Measurements from ENCODE around the gene TXNDC11. TPM values are rescaled to one million over a fixed set of nuclear protein-coding genes. Genes with fewer than 3 reads are reported as not detected.

Gene TXNDC11
- total and polyA plus RNA-seq, 9 of the 15 experiments (the other 6 are each of a cell fraction or from before 2014, with no cell fraction given): 0.66 to 32.6 (median 26.2) TPM

DNA sequence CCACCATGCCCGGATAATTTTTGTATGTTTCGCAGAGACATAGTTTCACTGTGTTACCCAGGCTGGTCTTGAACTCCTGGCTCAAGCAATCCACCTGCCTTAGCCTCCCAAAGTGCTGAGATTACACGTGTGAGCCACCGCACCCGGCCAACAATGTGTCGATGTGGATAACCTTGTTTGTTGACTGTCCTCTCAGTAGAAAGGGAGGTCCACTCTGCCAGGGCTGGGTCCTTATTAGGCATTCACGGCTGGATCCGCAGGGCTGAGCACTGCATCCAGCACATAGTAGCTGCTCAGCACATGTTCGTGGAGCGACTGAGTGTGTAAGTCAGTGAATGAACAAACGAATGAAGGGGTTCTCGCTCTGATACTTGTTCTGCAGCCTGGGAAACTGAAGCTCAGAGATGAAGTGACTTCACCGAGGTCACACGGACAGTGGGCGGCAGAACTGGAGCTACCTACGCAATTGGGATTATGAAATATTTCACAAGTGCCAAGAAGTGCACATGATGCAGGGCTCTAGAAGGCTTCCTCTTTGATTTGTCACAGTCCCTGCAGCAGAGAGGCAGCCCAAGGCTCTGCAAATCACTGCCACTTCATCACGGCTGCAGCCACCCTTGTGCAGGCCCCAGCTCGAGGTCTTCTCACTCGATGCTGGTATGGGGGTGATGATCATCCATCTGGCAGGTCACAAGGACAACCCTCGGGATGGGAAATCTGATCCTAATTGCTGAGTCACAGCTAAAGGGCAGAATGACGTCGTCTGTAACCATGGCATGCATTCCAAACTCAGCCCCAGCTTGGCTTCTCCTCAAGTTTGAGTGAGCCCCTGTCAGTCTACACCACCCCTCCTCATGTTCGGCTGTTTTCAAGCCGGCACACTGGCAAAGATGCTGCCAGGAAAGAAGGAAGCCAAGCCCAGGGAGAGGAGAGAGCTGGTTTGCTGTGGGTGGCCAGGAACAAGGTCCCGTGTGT, 102.4 kb downstream of the TXNDC11 start (continued):
- TF ChIP-seq NR2C2 (CRISPR knock-in tag; IDR thresholded peaks at IDR 0.05) (no peak), NR2C2 (tag; IDR thresholded peaks at IDR 0.05) (peak; percentile 47; the same call in 1 of the 2 replicates), ILK (tag; IDR thresholded peaks at IDR 0.05; ENCODE audit: borderline replicate concordance, low read depth) (no peak), TAF7 (tag; IDR thresholded peaks at IDR 0.05) (no peak), MAFK (IDR thresholded peaks at IDR 0.05; ENCODE audit: low read length) (peak; percentile 76), CC2D1A (IDR thresholded peaks at IDR 0.05) (no peak), TAF1 (IDR thresholded peaks at IDR 0.05; ENCODE audit: control insufficient read depth, extremely low read depth, insufficient read depth, low read length, severe bottlenecking) (no peak), RFX5 (IDR thresholded peaks at IDR 0.05; ENCODE audit: low read depth, low read length) (peak; percentile 57; the same call in 1 of the 2 replicates), ESRRA (IDR thresholded peaks at IDR 0.05; ENCODE audit: borderline replicate concordance, low read depth) (0 out of 2 replicates have a peak, but pooled peaks have one; percentile 37), RBM34 (IDR thresholded peaks at IDR 0.05; ENCODE audit: borderline replicate concordance, insufficient read depth, low read length) (no peak), SOX6 (IDR thresholded peaks at IDR 0.05) (0 out of 2 replicates have a peak, but pooled peaks have one; percentile 6), ATF7 (IDR thresholded peaks at IDR 0.05) (peak; percentile 93), PYGO2 (tag; IDR thresholded peaks at IDR 0.05) (peak; percentile 14; the same call in 1 of the 2 replicates), MEIS2 (IDR thresholded peaks at IDR 0.05; ENCODE audit: partially characterized antibody) (peak; percentile 45), MAFF (IDR thresholded peaks at IDR 0.05; ENCODE audit: low read length) (peak; percentile 61; the same call in 1 of the 2 replicates), GTF2F1 (IDR thresholded peaks at IDR 0.05; ENCODE audit: low read depth, low read length) (no peak), TRIM24 (IDR thresholded peaks at IDR 0.05) (peak in 1 of 2 experiments; percentile 33; a peak in 2 of 4 replicates), ZKSCAN1 (IDR thresholded peaks at IDR 0.05; ENCODE audit: low read depth, low read length) (no peak), FOSL1 (tag; conservative IDR thresholded peaks at IDR 0.05) (peak; percentile 72)
- TF ChIP-seq, protein P1, sequence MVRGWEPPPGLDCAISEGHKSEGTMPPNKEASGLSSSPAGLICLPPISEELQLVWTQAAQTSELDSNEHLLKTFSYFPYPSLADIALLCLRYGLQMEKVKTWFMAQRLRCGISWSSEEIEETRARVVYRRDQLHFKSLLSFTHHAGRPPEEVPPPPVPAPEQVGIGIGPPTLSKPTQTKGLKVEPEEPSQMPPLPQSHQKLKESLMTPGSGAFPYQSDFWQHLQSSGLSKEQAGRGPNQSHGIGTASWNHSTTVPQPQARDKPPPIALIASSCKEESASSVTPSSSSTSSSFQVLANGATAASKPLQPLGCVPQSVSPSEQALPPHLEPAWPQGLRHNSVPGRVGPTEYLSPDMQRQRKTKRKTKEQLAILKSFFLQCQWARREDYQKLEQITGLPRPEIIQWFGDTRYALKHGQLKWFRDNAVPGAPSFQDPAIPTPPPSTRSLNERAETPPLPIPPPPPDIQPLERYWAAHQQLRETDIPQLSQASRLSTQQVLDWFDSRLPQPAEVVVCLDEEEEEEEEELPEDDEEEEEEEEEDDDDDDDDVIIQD (CRISPR knock-in tag; IDR thresholded peaks at IDR 0.05): no peak
- TF ChIP-seq, protein P2, sequence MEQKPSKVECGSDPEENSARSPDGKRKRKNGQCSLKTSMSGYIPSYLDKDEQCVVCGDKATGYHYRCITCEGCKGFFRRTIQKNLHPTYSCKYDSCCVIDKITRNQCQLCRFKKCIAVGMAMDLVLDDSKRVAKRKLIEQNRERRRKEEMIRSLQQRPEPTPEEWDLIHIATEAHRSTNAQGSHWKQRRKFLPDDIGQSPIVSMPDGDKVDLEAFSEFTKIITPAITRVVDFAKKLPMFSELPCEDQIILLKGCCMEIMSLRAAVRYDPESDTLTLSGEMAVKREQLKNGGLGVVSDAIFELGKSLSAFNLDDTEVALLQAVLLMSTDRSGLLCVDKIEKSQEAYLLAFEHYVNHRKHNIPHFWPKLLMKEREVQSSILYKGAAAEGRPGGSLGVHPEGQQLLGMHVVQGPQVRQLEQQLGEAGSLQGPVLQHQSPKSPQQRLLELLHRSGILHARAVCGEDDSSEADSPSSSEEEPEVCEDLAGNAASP (IDR thresholded peaks at IDR 0.05): no peak
- TF ChIP-seq, protein P3, sequence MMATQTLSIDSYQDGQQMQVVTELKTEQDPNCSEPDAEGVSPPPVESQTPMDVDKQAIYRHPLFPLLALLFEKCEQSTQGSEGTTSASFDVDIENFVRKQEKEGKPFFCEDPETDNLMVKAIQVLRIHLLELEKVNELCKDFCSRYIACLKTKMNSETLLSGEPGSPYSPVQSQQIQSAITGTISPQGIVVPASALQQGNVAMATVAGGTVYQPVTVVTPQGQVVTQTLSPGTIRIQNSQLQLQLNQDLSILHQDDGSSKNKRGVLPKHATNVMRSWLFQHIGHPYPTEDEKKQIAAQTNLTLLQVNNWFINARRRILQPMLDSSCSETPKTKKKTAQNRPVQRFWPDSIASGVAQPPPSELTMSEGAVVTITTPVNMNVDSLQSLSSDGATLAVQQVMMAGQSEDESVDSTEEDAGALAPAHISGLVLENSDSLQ (IDR thresholded peaks at IDR 0.05): peak; percentile 54; the same call in 1 of the 2 replicates
- TF ChIP-seq, protein P4, sequence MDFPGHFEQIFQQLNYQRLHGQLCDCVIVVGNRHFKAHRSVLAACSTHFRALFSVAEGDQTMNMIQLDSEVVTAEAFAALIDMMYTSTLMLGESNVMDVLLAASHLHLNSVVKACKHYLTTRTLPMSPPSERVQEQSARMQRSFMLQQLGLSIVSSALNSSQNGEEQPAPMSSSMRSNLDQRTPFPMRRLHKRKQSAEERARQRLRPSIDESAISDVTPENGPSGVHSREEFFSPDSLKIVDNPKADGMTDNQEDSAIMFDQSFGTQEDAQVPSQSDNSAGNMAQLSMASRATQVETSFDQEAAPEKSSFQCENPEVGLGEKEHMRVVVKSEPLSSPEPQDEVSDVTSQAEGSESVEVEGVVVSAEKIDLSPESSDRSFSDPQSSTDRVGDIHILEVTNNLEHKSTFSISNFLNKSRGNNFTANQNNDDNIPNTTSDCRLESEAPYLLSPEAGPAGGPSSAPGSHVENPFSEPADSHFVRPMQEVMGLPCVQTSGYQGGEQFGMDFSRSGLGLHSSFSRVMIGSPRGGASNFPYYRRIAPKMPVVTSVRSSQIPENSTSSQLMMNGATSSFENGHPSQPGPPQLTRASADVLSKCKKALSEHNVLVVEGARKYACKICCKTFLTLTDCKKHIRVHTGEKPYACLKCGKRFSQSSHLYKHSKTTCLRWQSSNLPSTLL (IDR thresholded peaks at IDR 0.05): no peak
